ENCODE results near the gene GEMIN8.

- TF ChIP-seq POLR2A (IDR thresholded peaks at IDR 0.05) (no peak), CTCF (IDR thresholded peaks at IDR 0.05) (no peak)
Measured at GRCh38 chrX:14038375-14039085, 8.8 kb upstream of the GEMIN8 start.

All from Peyer's patch (tissue), 4 donors.